CD4-positive, alpha-beta memory T cell (primary cell): ENCODE measurements around the gene GAMT. TPM values are rescaled to one million over a fixed set of nuclear protein-coding genes. Genes with fewer than 3 reads are reported as not detected.

Experiments used
- CTCF ChIA-PET: fragments of 350-600 bp; sonication (Branson Sonifier 250); formaldehyde crosslinking; loops from one replicate; lab custom pipeline; 2021; ENCODE audit warnings: inconsistent platforms; ENCODE audit not compliant: partially characterized antibody; lab: Charles Lee
- POLR2A ChIA-PET: fragments of 350-600 bp; sonication (Branson Sonifier 250); formaldehyde crosslinking; loops from one replicate; lab custom pipeline; 2021; ENCODE audit not compliant: partially characterized antibody; lab: Charles Lee
- DNase-seq, 5 donors: peaks; one replicate each; pipeline versions ENCODE4 v3.0.0 to v3.0.0-alpha.2; 2020 to 2022; ENCODE audit warnings: mixed read lengths in 1 of 5
- H3K27ac ChIP-seq: one replicate; pipeline ENCODE4 v1.7.0; 2013; ENCODE audit warnings: low read depth, low read length
- H3K27me3 ChIP-seq: 2 replicates; pipeline ENCODE4 v1.7.0; 2013; ENCODE audit warnings: mild to moderate bottlenecking, low read length, moderate library complexity; ENCODE audit not compliant: insufficient read depth
- H3K36me3 ChIP-seq: 2 replicates; pipeline ENCODE4 v1.7.0; 2013; ENCODE audit warnings: mild to moderate bottlenecking, low read length, moderate library complexity; ENCODE audit not compliant: insufficient read depth
- H3K4me1 ChIP-seq: 2 replicates; pipeline ENCODE4 v1.7.0; 2013; ENCODE audit warnings: mild to moderate bottlenecking, low read length, moderate library complexity; ENCODE audit not compliant: insufficient read depth
- H3K4me3 ChIP-seq, 2 donors: one replicate each; pipeline ENCODE4 v1.7.0; 2013; ENCODE audit warnings: low read length in 2 of 2, mild to moderate bottlenecking in 1 of 2
- H3K9me3 ChIP-seq, 2 donors: one replicate each; pipeline ENCODE4 v1.7.0; 2013; ENCODE audit warnings: low read length in 2 of 2, control low read depth in 1 of 2; ENCODE audit not compliant: control insufficient read depth in 1 of 2
- H3K27ac Mint-ChIP-seq, 7 donors: one replicate each; pipeline ENCODE4 v1.8.0; 2020 to 2021; ENCODE audit warnings: mixed read lengths in 7 of 7, mild to moderate bottlenecking in 6 of 7, inconsistent platforms in 3 of 7, moderate library complexity in 3 of 7
- H3K27me3 Mint-ChIP-seq, 2 donors: one replicate each; pipeline ENCODE4 v1.8.0; 2020 to 2021; ENCODE audit warnings: mixed read lengths in 2 of 2
- H3K36me3 Mint-ChIP-seq, 2 donors: one replicate each; pipeline ENCODE4 v1.8.0; 2020 to 2021; ENCODE audit warnings: mixed read lengths in 2 of 2, inconsistent platforms in 1 of 2, mild to moderate bottlenecking in 1 of 2
- H3K4me1 Mint-ChIP-seq, 4 donors: one replicate each; pipeline ENCODE4 v1.8.0; 2020 to 2021; ENCODE audit warnings: mixed read lengths in 4 of 4, mild to moderate bottlenecking in 1 of 4
- H3K4me3 Mint-ChIP-seq, 8 donors: one replicate each; pipeline ENCODE4 v1.8.0; 2020 to 2021; ENCODE audit warnings: mixed read lengths in 8 of 8, mild to moderate bottlenecking in 7 of 8, moderate library complexity in 6 of 8, inconsistent platforms in 3 of 8
- H3K9me3 Mint-ChIP-seq, 8 donors: one replicate each; pipeline ENCODE4 v1.8.0; 2020 to 2021; ENCODE audit warnings: mixed read lengths in 8 of 8, mild to moderate bottlenecking in 5 of 8, inconsistent platforms in 3 of 8, moderate library complexity in 1 of 8
- intact Hi-C: fragments of 100-400 bp; cut with micrococcal nuclease; formaldehyde crosslinking; loops from one replicate; pipeline ENCODE4 v1.15.1; 2023
- polyA plus RNA-seq, 2 donors: library from polyadenylated mRNA; unstranded; fragments of 300-500 nt; fragmentation: Illumina TruSeq; gene quantifications; one replicate each; pipeline ENCODE4 v1.2.3, GENCODE V29; 2021
- total RNA-seq, 2 experiments: library from RNA; stranded (reverse); gene quantifications; one replicate each; pipeline ENCODE4 v1.2.3, GENCODE V29; 2021

The GAMT gene
- total and polyA plus RNA-seq, 4 experiments from 2014 or later = 15.9 to 20.3 (median 17.8) TPM

- Mint-ChIP-seq H3K36me3 (peaks cover 0 to 4% of the 10 kb centered on the region in 2 donors), H3K27ac (no peak overlapping the region), H3K4me1 (peaks cover 5 to 16% (median 10%) of the 10 kb centered on the region in 4 donors), H3K9me3 (peaks cover 0 to 4% (median 0%) of the 10 kb centered on the region in 8 donors), H3K4me3 (no peak overlapping the region), H3K27me3 (no peaks in the 10 kb centered on the region)
- Histone ChIP-seq H3K4me1 (peaks cover 13% of the 10 kb centered on the region), H3K27me3 (no peaks in the 10 kb centered on the region), H3K9me3 (no peaks in the 10 kb centered on the region), H3K27ac (no peak overlapping the region), H3K36me3 (no peaks in the 10 kb centered on the region), H3K4me3 (no peak overlapping the region)
- ChIA-PET CTCF (interaction anchor here (1.1 kb wide), 1 partner anchor 14 kb away, joined by 4 read pairs; no protein-coding TSS in a partner anchor), POLR2A (no interaction called here)
- DNase-seq = no peak
- intact Hi-C loops = no loop called here
Measured at GRCh38 chr19:1350867-1351266, 50.5 kb downstream of the GAMT start.

GRCh38 chr19:1349211-1349610 lies 52.1 kb downstream of the GAMT start:
- POLR2A ChIA-PET = interaction anchor here (1.0 kb wide), 1 partner anchor 37 kb away, joined by 3 read pairs; no protein-coding TSS in a partner anchor
- intact Hi-C loops = loop anchor here (10.0 kb wide), 1 partner anchor 54 kb away; no protein-coding TSS in a partner anchor

More at GRCh38 chr19:1349211-1349610, 52.1 kb downstream of the GAMT start:
- Histone ChIP-seq H3K36me3 (no peaks in the 10 kb centered on the region), H3K9me3 (no peaks in the 10 kb centered on the region), H3K4me3 (no peak overlapping the region), H3K4me1 (peaks cover 5% of the 10 kb centered on the region), H3K27ac (no peak overlapping the region), H3K27me3 (no peaks in the 10 kb centered on the region)
- Mint-ChIP-seq H3K4me1 (peaks cover under 1 to 13% (median 3%) of the 10 kb centered on the region in 4 donors), H3K27me3 (no peaks in the 10 kb centered on the region), H3K4me3 (no peak overlapping the region), H3K27ac (no peak overlapping the region), H3K9me3 (peaks cover 0 to 2% (median 0%) of the 10 kb centered on the region in 8 donors), H3K36me3 (no peaks in the 10 kb centered on the region)
- CTCF ChIA-PET = interaction anchor here (0.7 kb wide), 1 partner anchor 43 kb away, joined by 3 read pairs; no protein-coding TSS in a partner anchor
- no peak for DNase-seq

Other genes starting within 250 kb of the GAMT start
- gene SBNO2, start 227.3 kb downstream of the GAMT start, total RNA-seq = 10 to 100 TPM; 92.6 to 98.6 TPM
- 1 to 10 TPM in 1 of 2 donors, under 1 TPM in 1; 0.37 to 3.5 TPM for gene SBNO2, start 227.3 kb downstream of the GAMT start, polyA plus RNA-seq
- gene STK11, start 195.8 kb downstream of the GAMT start, total RNA-seq = 100 to 1,000 TPM; 112 to 114 TPM
- 10 to 100 TPM; 11.0 to 43.5 TPM for gene STK11, start 195.8 kb downstream of the GAMT start, polyA plus RNA-seq
- not detected for gene CBARP, start 163.5 kb downstream of the GAMT start, total RNA-seq
- not detected for gene CBARP, start 163.5 kb downstream of the GAMT start, polyA plus RNA-seq
- 100 to 1,000 TPM; 105 to 108 TPM for gene ATP5F1D, start 159.8 kb downstream of the GAMT start, total RNA-seq
- 100 to 1,000 TPM; 133 to 243 TPM for gene ATP5F1D, start 159.8 kb downstream of the GAMT start, polyA plus RNA-seq
- gene MIDN, start 153.0 kb downstream of the GAMT start, total RNA-seq = 10 to 100 TPM; 30.3 to 34.0 TPM
- gene MIDN, start 153.0 kb downstream of the GAMT start, polyA plus RNA-seq = 1 to 10 TPM in 1 of 2 donors, under 1 TPM in 1; 0.75 to 6.1 TPM
- 100 to 1,000 TPM; 574 to 638 TPM for gene CIRBP, start 132.2 kb downstream of the GAMT start, total RNA-seq
- gene CIRBP, start 132.2 kb downstream of the GAMT start, polyA plus RNA-seq = 100 to 1,000 TPM; 160 to 257 TPM
- 10 to 100 TPM; 50.5 to 54.2 TPM for gene FAM174C, start 126.0 kb downstream of the GAMT start, total RNA-seq
- 100 to 1,000 TPM in 1 of 2 donors, 10 to 100 TPM in 1; 57.2 to 114 TPM for gene FAM174C, start 126.0 kb downstream of the GAMT start, polyA plus RNA-seq
- gene EFNA2, start 115.7 kb downstream of the GAMT start, total RNA-seq = not detected
- not detected for gene EFNA2, start 115.7 kb downstream of the GAMT start, polyA plus RNA-seq
- 10 to 100 TPM; 68.6 to 73.5 TPM for gene NDUFS7, start 17.6 kb downstream of the GAMT start, total RNA-seq
- gene NDUFS7, start 17.6 kb downstream of the GAMT start, polyA plus RNA-seq = 100 to 1,000 TPM; 180 to 193 TPM
- 100 to 1,000 TPM; 143 to 152 TPM for gene DAZAP1, start 6.0 kb upstream of the GAMT start, total RNA-seq
- 1 to 10 TPM; 2.5 to 9.1 TPM for gene DAZAP1, start 6.0 kb upstream of the GAMT start, polyA plus RNA-seq
- gene RPS15, start 36.9 kb upstream of the GAMT start, total RNA-seq = 1,000 to 10,000 TPM; 1,715 to 1,828 TPM
- gene RPS15, start 36.9 kb upstream of the GAMT start, polyA plus RNA-seq = 1,000 to 10,000 TPM; 2,575 to 2,757 TPM
- gene APC2, start 48.6 kb upstream of the GAMT start, total RNA-seq = not detected
- not detected for gene APC2, start 48.6 kb upstream of the GAMT start, polyA plus RNA-seq
- gene C19orf25, start 77.7 kb upstream of the GAMT start, total RNA-seq = 10 to 100 TPM; 68.8 to 79.8 TPM
- gene C19orf25, start 77.7 kb upstream of the GAMT start, polyA plus RNA-seq = 10 to 100 TPM; 41.5 to 48.9 TPM
- gene PCSK4, start 88.8 kb upstream of the GAMT start, total RNA-seq = 1 to 10 TPM; 3.1 to 3.7 TPM
- gene PCSK4, start 88.8 kb upstream of the GAMT start, polyA plus RNA-seq = not detected
- gene REEP6, start 89.6 kb upstream of the GAMT start, total RNA-seq = 1 to 10 TPM; 2.9 to 3.3 TPM
- gene REEP6, start 89.6 kb upstream of the GAMT start, polyA plus RNA-seq = 1 to 10 TPM in 1 of 2 donors, under 1 TPM in 1; 1.00 to 2.8 TPM
- 1 to 10 TPM; 2.4 to 3.6 TPM for gene ADAMTSL5, start 111.5 kb upstream of the GAMT start, total RNA-seq
- 1 to 10 TPM; 1.5 to 2.3 TPM for gene ADAMTSL5, start 111.5 kb upstream of the GAMT start, polyA plus RNA-seq
- gene PLK5, start 122.5 kb upstream of the GAMT start, total RNA-seq = not detected
- not detected for gene PLK5, start 122.5 kb upstream of the GAMT start, polyA plus RNA-seq
- 1 to 10 TPM; 4.5 to 4.9 TPM for gene MEX3D, start 166.8 kb upstream of the GAMT start, total RNA-seq
- gene MEX3D, start 166.8 kb upstream of the GAMT start, polyA plus RNA-seq = under 1 TPM in 1 of 2 donors, not detected in 1; 0.16 TPM
- 10 to 100 TPM; 56.9 to 62.8 TPM for gene MBD3, start 191.3 kb upstream of the GAMT start, total RNA-seq
- 10 to 100 TPM in 1 of 2 donors, 1 to 10 TPM in 1; 3.9 to 12.2 TPM for gene MBD3, start 191.3 kb upstream of the GAMT start, polyA plus RNA-seq
- gene UQCR11, start 203.9 kb upstream of the GAMT start, total RNA-seq = 100 to 1,000 TPM; 157 to 158 TPM
- gene UQCR11, start 203.9 kb upstream of the GAMT start, polyA plus RNA-seq = 100 to 1,000 TPM; 623 to 668 TPM